Activated T-helper 1 cell treated with anti-CD3 and anti-CD28 coated beads, Interleukin-2, amount 50 U/mL, for 16 hours (primary cell): Measurements from ENCODE around the gene SH3TC1.
A peak's percentile ranks its signal among the peaks of the same experiment; 100 is the strongest.

Source experiments
- DNase-seq, 2 donors: peaks; one replicate each; pipeline ENCODE4 v3.0.0-alpha.2; 2020; ENCODE audit warnings: low read depth in 1 of 2, low spot score in 1 of 2

The SH3TC1 gene

DNA sequence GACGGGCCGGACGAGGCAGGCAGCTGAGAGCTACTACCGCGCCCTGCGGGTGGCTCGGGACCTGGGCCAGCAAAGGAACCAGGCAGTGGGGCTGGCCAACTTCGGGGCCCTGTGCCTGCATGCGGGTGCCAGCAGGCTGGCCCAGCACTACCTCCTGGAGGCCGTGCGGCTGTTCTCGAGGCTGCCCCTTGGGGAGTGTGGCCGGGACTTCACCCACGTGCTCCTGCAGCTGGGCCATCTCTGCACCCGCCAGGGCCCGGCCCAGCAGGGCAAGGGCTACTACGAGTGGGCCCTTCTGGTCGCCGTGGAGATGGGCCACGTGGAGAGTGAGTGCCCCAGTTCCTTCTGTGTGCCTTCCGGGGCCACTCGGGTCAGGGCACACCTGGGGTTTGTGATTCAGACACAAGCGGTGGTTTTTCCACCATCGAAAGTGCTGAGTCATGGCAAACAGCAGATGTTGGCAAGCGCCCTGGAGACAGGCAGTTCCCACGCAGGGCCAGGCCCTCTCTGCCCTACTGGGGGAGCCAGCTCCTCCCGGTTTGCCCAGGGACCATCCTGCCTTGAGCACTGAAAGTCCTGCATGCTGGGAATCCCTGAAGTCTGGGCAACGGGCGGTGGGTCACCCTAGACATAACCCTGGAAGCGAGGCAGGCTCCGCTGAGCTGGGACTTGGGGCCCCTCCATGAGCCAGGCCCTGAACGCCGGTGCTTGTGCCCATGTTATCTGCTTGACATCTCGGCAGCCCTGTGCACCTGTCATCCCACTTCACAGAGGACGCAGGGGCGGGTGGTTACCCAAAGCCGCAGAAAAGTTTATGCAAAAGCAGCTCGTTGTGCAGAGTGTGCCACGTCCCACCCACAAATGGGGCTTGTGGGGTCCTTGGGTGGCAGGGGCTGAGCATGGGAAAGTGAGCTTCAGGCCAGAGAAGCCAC lies 29.5 kb downstream of the SH3TC1 start:
- peak; percentile 28 to 61 for DNase-seq

DNA sequence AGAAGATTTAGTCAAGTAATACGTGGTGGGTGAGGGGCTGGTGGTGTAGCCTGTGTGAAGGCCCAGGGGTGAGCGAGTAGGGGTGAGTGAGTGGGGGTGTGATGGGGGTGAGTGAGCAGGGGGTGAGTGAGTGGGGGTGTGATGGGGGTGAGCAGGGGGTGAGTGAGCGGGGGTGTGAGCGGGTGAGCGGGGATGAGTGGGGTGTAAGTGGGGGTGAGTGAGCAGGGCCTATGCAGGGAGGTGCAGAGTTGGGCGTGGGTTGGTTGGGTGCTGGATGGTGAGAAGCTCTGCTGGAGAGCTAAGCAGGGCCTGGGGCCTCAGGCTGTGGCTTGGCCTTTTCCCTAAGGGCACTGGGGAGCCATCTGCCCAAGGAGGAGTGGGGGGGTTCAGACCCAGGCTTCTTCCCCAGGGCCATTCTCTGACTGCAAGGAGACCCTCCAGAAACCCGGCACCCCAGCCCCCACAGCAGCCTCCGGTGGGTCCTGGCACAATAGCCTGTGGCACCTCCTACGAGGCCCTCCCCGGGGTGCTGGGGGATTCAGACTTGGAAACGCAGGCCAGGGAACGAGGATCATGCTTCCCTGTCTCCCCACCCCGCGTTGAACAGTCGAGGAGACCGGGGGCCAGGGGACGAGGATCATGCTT lies 30.4 kb downstream of the SH3TC1 start:
- no peak for DNase-seq

DNA sequence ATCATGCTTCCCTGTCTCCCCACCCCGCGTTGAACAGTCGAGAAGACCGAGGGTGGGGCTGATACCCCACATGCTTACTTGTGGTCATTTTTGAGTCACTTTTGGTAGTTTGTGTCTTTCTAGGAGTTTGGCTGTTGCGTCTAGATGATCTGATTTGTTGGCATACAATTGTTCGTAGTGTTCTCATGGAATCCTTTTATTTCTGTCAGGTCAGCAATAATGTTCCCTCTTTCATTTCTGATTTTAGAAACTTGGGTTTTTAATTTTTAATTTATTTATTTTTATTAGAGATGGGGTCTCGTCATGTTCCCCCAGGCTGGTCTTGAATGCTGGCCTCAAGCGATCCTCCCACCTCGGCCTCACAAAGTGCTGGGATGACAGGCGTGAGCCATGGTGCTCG lies 30.9 kb downstream of the SH3TC1 start:
- DNase-seq, result no peak

DNA sequence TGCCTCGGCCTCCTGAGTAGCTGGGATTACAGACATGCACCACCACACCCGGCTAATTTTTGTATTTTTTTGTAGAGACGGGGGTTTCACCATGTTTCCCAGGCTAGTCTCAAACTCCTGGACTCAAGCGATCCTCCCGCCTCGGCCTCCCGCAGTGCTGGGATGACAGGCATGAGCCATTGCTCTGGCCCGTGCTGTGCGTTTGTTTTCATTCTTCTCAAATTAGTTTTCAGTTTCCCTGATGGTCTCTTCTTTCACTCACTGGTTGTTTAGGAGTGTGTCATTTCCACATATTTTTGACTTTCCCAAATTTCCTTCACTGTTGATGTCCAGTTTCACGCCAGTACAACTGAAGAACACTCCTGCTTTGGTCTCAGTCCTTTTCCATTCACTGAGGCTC lies 31.8 kb downstream of the SH3TC1 start:
- no peak for DNase-seq

DNA sequence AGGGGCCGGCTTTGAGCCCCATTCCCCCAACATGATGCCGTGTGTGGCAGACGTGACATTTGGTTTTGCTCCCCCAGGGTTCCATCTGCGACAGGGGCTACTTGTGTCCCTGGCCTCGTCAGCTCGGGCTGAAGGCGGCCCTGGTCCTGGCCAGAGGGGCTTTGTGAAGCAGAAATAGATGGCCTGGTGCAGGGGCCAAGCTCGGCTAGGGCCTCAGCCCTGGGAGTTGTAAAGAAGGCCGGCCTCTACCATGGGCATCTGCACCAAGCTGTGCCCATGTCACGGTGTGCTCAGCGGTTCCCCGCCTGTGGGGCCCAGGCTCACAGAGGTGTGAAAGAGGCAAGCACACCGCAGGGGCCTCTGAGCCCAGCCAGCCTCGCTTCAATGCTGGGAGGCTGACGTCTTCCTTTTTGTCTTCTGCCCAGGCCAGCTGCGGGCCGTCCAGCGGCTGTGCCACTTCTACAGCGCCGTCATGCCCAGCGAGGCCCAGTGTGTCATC lies 32.5 kb downstream of the SH3TC1 start:
- no peak for DNase-seq

DNA sequence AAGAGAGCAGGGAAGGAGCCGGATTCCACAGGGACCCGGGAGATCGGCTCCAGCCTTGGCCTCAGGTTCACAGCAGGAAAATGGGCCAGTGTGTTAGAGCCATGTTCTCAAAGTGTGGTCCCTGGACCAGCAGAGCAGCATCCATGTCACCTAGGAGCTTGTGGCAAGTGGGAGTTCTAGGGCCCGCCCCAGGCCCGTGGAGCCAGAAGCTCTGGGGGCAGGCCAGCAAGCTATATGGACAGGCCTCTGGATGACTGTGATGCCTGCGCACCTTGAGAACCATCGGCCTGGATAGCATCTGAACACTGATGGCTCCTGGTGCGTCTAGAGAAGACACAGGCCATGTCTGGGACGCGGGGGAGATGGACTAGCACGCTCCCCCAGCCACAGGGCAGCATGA lies 33.7 kb downstream of the SH3TC1 start:
- no peak for DNase-seq

DNA sequence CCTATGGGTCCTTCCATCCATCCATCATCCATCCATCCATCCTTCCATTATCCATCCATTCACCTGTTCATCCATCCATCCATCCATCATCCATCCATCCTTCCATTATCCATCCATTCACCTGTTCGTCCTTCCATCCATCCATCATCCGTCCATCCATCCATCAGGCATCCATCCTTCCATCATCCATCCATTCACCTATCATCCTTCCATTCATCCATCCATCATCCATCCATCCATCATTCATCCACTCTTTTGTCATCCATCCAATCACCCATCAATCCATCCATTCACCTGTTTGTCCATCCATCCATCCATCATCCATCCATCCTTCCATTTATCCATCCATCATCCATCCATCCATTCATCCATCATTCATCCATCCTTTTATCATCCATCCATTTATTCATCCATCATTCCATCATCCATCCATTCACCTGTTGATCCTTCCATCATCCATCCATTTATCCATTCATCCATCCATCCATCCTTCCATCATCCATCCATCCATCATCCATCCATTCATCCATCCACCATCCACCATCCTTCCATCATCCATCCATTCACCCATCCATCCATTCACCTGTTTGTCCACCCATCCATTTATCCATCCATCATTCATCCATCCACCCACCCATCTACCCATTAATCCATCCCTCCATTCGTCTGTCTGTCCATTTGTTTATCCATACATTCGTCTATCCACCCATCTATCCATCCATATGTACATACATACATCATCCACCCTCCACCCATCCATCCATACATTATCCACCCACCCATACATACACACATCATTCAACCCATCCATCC lies 34.8 kb downstream of the SH3TC1 start:
- no peak for DNase-seq

DNA sequence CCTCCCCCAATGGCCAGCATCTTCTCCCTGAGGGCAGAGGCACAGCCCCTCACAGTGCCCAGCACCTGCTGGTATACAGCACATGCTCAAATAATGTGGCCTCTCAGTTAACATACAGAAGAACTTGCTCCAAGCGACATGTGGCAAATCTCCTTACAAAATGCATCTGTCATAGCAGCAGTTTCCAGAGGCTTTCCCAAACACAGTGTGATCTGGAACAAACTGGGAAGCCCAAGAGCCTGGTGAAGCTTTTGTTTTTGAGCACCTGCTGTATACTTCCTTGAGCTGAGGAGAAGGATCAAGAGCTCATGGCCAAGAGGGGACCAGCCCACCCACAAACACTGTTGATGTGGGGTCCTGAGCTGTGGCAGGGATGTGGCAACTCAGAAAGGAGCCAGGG lies 35.6 kb downstream of the SH3TC1 start:
- DNase-seq, result no peak

DNA sequence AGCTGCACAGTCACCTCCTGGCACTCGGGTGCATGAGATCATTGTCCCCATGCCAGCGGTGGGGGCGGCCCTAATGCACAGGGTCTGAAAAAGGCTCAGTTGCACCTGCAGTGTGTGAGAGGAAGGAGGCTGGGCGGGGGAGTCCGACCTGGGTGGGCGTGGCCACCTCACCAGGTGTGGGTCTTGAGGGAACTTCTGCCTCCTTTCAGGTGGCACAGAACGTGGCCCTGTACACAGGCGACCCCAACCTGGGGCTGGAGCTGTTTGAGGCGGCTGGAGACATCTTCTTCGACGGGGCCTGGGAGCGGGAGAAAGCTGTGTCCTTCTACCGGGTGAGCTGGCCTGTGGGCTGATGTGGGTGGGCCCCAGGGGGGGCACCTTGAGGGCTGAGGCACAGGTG lies 36.1 kb downstream of the SH3TC1 start:
- DNase-seq, result no peak

DNA sequence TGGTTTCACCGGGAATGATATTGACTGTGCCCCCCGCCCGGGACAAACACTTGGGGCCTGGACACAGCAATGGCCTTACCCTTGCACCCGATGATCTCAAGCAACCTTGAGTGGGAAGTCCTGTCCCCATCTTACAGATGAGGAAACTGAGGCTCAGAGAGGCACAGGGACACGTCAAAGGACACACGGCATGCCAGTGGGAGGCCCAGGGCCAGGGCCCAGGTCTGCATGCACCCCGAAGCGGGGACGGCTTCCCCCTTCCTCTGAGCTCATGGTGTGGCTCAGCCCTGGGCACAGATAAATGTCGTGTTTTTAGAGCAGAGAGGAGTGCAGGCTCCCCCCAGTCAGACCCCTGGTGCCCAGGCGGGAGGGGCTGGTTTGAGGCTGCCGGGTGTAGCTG lies 36.6 kb downstream of the SH3TC1 start:
- no peak for DNase-seq

DNA sequence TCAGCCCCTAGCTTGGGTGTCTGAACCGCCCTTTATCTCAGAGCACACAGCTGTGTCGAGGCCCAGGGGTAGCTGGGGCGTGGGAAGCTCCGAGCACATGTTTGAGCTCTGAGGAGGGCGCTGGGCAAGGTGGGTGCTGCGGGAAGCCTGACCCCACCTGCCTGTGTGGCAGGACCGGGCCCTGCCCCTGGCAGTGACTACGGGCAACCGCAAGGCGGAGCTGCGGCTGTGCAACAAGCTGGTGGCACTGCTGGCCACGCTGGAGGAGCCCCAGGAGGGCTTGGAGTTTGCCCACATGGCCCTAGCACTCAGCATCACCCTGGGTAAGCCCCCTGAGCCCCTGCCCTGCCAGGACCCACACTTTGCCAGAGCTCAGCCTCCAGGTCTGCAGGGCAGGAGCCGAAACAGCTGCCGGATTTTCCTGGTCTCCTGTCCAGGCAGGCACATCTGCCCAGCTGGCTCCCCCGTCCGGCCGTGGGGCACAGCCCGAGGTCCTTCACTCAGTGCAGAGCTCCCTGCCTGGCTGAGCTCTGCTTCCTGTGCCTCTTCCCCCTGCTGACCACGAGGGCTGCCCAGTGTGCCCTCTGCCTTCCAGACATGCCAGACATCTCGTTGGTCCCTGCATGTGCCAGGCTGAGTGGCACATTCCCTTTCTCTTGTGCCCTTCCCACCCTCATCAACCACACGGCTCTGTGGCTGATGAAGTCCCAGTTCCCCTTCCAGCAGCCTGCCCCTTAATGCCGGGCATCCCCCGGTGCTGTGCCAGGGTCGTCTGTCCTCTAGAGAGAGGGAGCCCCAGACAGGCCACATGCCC lies 37.2 kb downstream of the SH3TC1 start:
- DNase-seq, result no peak

DNA sequence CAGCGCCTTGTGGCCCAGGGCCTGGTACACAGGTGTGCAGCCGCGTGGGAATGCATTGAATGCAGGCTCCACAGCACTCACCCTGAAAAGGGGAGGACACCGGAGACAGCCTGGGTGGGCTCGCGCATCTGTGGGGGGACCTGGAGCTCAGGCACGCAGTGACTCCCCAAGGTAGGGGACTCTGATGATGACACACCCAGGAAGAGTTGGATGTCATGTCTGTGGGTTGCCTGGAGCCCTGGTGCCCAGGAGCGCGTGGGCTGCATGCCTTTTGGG lies 37.8 kb downstream of the SH3TC1 start:
- DNase-seq, result no peak

DNA sequence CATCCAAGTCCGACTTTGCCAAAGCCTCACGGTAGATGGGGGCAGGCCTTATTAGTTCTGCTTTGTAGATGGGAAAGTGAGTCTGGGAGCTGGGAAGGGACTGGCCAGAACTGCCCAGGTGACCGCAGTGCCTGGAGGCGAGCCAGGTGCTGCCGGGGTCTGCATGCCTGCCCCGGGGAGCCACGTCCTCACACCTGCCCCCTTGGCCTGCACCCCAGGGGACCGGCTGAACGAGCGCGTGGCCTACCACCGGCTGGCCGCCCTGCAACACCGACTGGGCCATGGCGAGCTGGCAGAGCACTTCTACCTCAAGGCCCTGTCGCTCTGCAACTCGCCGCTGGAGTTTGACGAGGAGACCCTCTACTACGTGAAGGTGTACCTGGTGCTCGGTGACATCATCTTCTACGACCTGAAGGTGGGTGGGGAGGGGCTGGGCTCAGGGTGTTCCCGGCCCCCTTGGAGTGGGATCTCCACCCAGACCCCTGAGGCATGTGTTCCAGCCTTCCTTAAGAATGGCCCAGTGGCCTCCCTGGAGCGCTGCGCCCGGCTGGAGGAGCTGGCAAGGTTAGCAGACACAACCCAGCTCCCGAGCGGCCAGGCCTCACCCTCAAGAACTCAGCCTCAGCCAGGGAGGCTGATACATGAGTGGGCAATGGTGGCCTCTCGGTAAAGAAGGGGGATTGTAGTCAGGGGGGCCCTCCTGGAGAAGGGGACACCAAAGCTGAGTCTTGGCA lies 38.3 kb downstream of the SH3TC1 start:
- DNase-seq, result no peak

DNA sequence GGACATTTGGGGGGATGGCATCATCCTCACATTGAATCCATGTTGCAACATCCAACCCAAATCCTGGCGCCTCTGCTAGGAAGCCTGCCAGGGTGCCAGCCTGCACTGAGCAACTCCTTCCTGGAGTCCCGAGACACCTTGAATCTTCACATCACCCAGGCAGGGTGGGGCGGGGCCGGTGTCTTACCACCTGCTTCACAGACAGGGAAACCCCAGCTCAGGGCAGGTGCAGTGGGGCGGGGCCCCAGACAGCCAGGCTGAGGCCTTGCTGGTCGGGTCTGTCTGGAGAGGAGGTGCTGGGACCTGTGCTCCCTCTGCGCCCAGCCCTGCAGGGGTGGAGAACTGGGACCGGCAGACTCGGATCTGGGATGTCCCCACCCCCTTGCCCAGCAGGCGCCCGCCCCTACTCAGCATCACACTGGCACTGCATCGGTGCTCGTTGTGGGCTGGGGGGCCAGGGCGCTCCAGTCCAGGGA lies 39.0 kb downstream of the SH3TC1 start:
- DNase-seq, result no peak

DNA sequence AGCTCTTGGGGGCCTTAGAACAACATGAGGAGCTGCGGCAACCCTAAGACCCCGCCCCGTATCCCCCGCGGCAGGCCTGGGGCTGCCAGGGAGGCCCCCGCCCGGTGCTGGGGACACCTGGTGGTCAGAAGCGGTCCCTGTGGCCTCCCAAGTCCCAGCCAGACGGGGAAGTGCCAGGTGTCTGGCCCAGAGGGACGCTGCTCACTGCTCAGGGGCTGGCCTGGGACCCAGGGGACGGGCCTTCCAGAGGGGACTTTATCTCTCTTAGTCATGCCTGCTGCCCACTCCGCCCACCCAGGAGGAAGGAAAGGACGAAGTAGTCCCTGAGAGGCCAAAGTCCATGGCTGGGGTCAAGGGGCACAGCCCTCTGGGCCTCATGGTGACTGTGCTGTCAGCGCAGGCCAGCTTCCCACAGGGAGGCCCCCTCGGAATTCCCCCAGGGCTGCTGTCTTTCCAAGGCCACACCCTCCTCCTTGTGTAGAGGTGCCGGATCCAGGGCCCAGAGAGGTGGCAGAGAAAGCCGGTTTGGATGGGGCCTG lies 39.5 kb downstream of the SH3TC1 start:
- no peak for DNase-seq

DNA sequence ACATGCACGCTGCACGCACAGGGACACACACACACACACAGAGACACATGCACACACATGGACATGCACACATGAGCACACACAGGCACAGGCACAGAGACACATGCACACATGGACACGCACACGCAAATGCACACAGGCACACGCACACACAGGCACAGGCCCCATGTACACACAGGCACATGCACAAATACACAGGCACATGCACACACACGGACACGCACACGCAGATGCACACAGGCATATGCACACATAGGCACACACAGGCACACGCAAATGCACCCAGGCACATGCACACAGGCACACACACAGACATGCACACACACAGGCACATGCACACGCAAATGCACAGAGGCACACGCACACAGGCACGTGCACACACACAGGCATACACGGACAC lies 40.1 kb downstream of the SH3TC1 start:
- no peak for DNase-seq

DNA sequence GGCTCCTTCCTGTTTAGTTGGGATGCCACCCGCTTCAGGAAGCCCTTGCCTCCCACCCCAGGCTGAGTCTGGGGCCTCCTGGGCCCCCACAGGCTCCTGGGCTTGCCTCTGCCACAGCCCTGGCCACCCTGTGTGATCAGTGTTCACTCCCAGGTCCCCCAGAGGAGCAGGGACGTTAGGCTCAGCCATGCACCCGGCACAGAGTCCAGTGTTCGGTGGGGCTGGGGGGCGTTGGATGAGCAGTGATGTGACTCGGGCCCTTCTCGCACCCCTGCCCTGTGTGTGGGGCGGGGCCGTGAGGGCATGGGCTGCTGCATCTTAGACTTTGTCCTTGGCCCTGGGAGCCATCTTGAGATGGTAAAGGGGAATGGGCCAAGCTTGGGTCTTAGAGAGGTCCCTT lies 40.6 kb downstream of the SH3TC1 start:
- DNase-seq, result no peak

DNA sequence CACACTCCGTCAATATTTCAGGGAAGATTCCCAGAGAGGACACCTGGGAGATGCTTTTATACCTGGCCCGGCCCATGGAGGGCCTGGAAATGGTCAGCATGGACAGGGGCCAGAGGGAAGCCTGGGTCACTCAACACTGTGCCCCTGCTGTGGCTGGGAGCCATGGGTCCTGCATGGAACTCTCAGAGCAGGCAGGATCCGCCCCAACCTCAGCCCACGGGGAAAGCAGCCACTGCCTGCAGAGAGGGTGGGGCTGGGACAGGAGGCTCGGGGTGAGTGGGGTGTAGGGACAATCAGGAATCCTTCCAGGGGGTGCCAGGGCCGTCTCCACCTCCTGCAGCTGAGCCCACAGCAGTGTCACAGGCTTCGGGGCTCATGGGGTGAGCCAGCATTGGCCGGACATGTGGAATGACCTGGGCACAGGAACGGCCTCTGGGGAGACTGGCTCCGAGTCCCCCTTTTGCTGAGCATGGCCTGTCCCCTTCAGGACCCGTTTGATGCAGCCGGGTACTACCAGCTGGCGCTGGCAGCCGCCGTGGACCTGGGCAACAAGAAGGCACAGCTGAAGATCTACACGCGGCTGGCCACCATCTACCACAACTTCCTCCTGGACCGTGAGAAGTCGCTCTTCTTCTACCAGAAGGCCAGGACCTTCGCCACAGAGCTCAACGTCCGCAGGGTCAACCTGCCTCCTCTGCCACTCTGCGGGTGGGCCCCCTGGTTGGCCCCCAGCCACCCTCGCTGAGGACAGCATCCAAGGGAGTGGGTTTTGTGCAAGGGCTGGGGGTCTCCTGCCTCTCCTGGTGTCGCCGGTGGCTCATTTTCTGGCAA lies 41.3 kb downstream of the SH3TC1 start:
- no peak for DNase-seq

DNA sequence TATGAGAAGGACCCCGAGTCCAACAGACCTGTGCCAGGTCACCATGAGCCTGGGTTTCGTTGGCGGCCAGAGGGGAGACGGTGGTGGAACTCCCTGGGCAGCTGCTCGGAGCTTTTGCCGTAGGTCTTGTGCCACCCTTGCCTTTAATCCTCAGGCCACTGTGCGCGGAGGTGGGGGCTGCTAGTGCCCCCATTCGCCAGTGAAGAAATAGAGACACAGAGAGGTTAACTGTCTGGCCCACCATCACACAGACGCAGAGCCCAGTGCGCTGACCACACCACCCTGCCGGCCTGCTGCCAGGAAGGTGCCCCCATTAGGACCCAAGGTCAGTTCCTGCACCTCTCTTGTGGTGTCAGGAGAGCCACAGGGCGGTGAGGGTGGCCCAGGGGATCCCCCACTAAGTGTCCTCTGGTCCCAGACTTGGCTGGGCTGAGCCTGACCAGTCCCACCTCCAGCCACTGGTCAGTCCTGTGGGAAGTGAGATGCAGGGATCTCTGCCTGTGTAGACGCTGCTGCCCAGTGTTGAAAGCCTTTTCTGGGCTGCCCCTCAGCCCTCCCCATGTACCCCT lies 42.2 kb downstream of the SH3TC1 start:
- DNase-seq, result no peak
